GM18502 (cell line): ENCODE data around the gene HSD17B7.

ENCODE experiments used
- ATAC-seq: cut with Tn5 transposase; IDR thresholded peaks from one replicate; pipeline ENCODE4 v1.9.1; 2021; ENCODE audit warnings: mild to moderate bottlenecking; ENCODE audit not compliant: unreplicated experiment, poor library complexity

Gene HSD17B7

DNA sequence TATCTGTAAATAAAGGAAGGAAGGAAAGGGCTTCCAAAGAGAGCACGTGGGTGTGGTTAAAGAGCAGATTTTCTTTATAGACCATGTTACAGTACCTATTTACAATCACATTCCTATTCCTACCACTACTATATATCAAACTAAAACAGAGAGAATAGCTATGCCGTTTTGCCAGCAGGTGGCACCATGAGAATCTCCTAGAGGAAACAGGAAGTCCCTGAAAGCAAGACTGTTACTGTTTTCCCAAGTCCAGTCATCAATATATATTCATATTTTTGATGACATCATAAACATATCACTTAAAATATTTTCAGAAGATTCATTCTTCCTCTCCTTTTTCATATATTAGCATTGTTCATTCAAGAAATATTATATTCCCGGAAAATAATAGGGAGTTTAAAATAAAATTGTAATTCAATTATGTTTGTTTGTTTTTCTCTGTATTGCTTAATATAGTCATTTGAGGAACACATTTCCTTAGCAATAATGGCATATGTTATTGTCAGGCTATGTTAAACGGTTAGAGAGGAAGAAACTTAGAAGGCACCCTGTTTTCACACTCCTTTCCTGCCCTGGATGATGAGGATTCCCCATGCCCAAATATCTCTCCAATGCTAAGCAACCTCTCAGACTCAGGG, 63.9 kb downstream of the HSD17B7 start:
- ATAC-seq, result peak; percentile 80

DNA sequence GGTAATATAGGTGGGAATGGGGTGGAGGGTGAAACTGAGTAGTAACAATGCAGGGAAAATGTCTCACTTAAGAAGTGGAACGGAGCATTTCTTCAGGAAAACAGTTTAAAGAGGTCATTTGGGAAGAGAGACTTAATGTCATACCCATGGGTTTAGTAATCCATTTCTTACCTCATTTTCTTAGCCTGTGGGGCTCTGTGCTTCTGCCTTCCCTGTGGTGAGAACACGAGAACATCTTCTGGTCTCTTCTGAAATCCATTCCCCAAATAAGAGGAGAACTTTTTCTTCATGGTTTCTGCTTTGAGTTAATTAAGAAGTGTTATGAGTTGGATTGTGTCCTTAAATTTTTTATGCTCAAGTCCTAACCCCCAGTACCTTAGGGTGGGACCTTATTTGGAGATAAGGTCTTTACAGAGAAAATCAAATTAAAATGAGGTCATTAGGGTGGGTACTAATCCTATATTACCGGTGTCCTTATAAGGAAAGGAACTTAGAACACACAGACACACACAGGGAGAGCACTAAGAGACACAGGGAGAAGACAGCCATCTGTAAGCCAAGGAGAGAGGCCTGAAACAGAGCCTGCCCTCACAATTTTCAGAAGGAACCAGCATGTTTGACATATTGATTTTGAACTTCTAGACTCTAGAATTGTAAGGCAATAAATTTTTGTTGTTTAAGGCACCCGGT, 65.1 kb downstream of the HSD17B7 start:
- no peak for ATAC-seq

- ATAC-seq, result no peak
These were observed 65.8 kb downstream of the HSD17B7 start for GRCh38 chr1:162856260-162856659.

DNA sequence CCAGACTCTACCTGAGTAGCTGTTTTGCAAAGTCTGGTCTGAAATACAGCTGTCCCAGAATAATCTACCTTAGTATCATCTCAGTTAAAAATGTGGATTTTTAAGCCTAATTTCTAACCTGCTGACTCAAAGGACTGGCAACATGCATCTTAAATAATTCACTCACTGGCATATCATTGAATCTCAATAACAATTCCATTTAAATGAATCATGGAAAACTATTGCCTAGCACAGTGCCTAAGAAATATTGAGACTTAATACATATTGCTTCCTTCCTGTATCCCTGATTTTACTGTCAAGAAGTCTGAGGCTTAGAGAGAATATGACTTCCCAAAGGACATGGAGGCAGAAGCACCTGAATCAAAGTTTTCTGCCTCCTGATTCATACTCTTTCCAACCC, 67.3 kb downstream of the HSD17B7 start:
- no peak for ATAC-seq

DNA sequence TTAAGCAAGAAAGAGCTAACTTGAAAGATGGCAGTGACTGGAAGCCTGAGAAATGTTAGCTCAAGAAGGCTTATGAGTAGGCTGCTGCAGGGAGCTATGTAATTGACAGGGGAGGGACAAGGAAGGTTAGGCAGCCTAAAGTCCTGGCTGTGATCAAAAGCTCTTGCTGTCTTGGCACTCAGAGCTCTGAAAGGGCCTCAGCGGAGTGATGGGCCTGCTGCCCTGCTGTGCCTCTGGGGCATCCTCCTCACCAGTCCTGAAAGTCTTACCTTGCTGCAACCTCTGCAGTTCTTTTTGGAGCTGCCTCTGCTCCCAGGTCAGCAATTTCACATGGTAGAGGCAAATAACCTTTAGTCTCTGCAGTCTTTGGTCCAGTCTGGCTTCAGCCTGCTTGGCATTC, 68.7 kb downstream of the HSD17B7 start:
- no peak for ATAC-seq

DNA sequence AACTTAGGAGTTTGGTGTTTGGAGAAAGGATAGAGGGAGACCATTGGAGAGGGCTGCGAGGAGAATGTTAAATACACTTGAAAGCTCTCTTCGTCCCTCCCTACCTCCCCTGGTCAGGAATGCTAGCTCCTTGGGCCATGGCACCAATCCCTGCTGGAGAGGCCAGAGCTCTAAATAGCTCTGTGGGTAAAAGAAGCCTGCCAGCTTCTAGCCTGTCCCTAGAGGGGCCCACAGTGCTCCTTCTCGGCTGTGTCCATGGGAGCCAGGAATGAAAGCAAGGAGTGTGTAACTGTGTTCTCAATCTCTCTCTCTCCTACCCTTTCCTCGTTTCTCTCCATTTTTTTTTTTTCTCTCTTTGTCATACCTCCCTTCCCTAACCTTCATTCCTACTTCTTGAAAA, 70.6 kb downstream of the HSD17B7 start, which contains the start of gene CCDC190:
Gene CCDC190 (minus strand): TSS at position 75 of the 400 bp plus-strand sequence. CDS start 1,529 bp downstream, outside the sequence.
- no peak for ATAC-seq

- ATAC-seq, result no peak
These were observed 71.1 kb downstream of the HSD17B7 start for GRCh38 chr1:162861625-162862024.
